ENCODE data around the gene ATP9A.

ATP9A gene

DNA sequence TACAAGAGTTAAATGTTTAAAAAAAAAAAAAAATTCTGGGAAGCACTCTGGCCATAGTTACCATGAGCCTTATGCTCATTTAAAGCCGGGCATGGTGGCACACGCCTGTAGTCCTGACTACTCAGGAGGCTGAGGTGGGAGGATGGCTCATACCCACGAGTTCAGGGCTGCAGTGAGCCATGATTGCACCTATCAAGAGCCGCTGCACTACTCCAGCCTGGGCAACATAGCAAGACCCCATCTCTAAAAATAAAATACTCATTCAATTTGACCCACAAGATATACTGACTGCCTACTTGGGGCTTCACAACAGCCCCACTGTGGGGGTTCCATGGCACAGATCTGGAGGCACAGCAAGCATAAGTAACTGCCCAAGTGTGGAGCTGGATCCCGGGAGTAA lies 113.7 kb downstream of the ATP9A start:
- no peak overlapping the region for H3K4me3 ChIP-seq (ENCODE audit: low read depth, low read length)
- no peak for DNase-seq (ENCODE audit: low read depth)
- TF ChIP-seq CTCF (IDR thresholded peaks at IDR 0.05; ENCODE audit: low read depth, low read length) (no peak), POLR2A (IDR thresholded peaks at IDR 0.05; ENCODE audit: extremely low read depth, insufficient read length) (no peak), MAX (IDR thresholded peaks at IDR 0.05; ENCODE audit: low read depth, low read length) (no peak), MYC (IDR thresholded peaks at IDR 0.05; ENCODE audit: low read depth, low read length) (no peak)

- no peak overlapping the region for H3K4me3 ChIP-seq (ENCODE audit: low read depth, low read length)
- no peak for TF ChIP-seq POLR2A (IDR thresholded peaks at IDR 0.05; ENCODE audit: extremely low read depth, insufficient read length)
- no peak for TF ChIP-seq CTCF (IDR thresholded peaks at IDR 0.05; ENCODE audit: low read depth, low read length)
- TF ChIP-seq MAX (IDR thresholded peaks at IDR 0.05; ENCODE audit: low read depth, low read length), result no peak
- no peak for TF ChIP-seq MYC (IDR thresholded peaks at IDR 0.05; ENCODE audit: low read depth, low read length)
- no peak for DNase-seq (ENCODE audit: low read depth)
Measured at GRCh38 chr20:51654060-51654459, 114.1 kb downstream of the ATP9A start.

DNA sequence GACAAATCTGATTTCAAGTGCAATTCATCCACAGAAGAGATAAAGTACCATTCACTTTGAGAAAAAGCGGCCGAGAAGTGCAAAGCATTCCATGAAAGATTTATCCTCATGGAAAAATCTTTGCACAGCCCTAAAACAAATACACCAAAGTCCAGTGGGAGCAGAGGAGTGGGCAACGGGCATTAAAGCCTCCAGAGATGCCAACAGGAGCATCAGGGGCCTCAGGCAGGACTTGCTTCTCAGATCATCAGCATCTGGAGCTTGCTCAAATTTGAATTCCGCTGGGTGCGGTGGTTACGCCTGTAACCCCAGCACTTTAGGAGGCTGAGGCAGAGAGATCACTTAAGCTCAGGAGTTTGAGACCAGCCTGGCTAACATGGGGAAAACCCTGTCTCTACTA lies 115.0 kb downstream of the ATP9A start:
- TF ChIP-seq POLR2A (IDR thresholded peaks at IDR 0.05; ENCODE audit: extremely low read depth, insufficient read length) (no peak), CTCF (IDR thresholded peaks at IDR 0.05; ENCODE audit: low read depth, low read length) (no peak), MAX (IDR thresholded peaks at IDR 0.05; ENCODE audit: low read depth, low read length) (no peak), MYC (IDR thresholded peaks at IDR 0.05; ENCODE audit: low read depth, low read length) (no peak)
- DNase-seq (ENCODE audit: low read depth), result no peak
- H3K4me3 ChIP-seq (ENCODE audit: low read depth, low read length), result no peak overlapping the region

DNA sequence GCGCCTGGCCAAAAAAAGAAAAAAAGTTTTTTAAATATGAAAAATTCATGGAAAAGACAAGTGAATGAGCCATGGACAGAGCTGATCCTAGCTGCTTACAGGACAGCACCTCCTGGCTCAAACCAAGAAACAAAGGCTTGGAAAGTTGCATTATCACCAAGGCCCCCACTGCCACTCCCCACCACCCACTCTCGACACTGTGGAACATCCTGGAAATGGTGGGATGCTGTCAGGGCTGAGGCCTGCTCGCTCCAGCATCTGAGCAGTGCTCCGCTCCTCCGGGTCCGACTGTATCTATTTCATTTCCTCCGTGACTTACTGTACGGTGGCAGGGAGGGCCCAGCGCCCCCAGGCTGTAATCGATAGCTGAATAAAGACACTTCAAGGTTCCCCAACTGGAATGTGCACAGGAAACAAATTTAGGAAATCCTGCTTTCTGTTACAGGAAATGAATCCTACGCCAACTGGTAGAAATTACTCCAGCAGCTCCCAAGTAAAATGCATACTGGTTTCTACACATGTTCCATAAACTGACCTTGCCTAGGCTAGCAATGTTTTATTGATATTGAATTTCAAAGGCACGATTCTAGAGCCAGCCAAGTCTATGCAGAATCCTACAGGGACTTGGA lies 116.2 kb downstream of the ATP9A start:
- no peak for TF ChIP-seq CTCF (IDR thresholded peaks at IDR 0.05; ENCODE audit: low read depth, low read length)
- TF ChIP-seq MYC (IDR thresholded peaks at IDR 0.05; ENCODE audit: low read depth, low read length), result no peak
- TF ChIP-seq POLR2A (IDR thresholded peaks at IDR 0.05; ENCODE audit: extremely low read depth, insufficient read length), result no peak
- TF ChIP-seq MAX (IDR thresholded peaks at IDR 0.05; ENCODE audit: low read depth, low read length), result no peak
- no peak for DNase-seq (ENCODE audit: low read depth)
- H3K4me3 ChIP-seq (ENCODE audit: low read depth, low read length), result no peak overlapping the region

- no peak overlapping the region for H3K4me3 ChIP-seq (ENCODE audit: low read depth, low read length)
- DNase-seq (ENCODE audit: low read depth), result peak; percentile 58
- TF ChIP-seq MYC (IDR thresholded peaks at IDR 0.05; ENCODE audit: low read depth, low read length), result no peak
- TF ChIP-seq CTCF (IDR thresholded peaks at IDR 0.05; ENCODE audit: low read depth, low read length), result no peak
- TF ChIP-seq MAX (IDR thresholded peaks at IDR 0.05; ENCODE audit: low read depth, low read length), result peak; percentile 22; the same call in 1 of the 2 replicates
- no peak for TF ChIP-seq POLR2A (IDR thresholded peaks at IDR 0.05; ENCODE audit: extremely low read depth, insufficient read length)
Measured at GRCh38 chr20:51650685-51651134, 117.5 kb downstream of the ATP9A start.
